Stomach (tissue), 9 donors: ENCODE data around the gene PTPRN. TPM values are rescaled to one million over a fixed set of nuclear protein-coding genes. Genes with fewer than 3 reads are reported as not detected.
A peak's percentile ranks its signal among the peaks of the same experiment; 100 is the strongest.

Source experiments
- DNase-seq, 2 donors: peaks; one replicate each; pipeline versions ENCODE4 v3.0.0 to v3.0.0-alpha.2; 2013 to 2019
- H3K27ac ChIP-seq, 5 donors: fragments of 200-600 bp in 4 of 5; sonication (generic) in 4 of 5; one replicate each; pipeline ENCODE4 v1.5.1; 2013 to 2019; ENCODE audit warnings: mild to moderate bottlenecking in 1 of 5, moderate library complexity in 1 of 5
- H3K27me3 ChIP-seq, 3 donors: fragments of 200-600 bp; sonication (generic); one replicate each; pipeline ENCODE4 v1.5.1; 2017 to 2019; ENCODE audit warnings: mixed run types in 1 of 3
- H3K36me3 ChIP-seq, 4 donors: fragments of 200-600 bp; sonication (generic); 1 replicate in 3 of 4; 2 replicates in 1 of 4; pipeline ENCODE4 v1.5.1; 2016 to 2019
- H3K4me1 ChIP-seq, 4 donors: fragments of 200-600 bp; sonication (generic); one replicate each; pipeline ENCODE4 v1.5.1; 2016 to 2019
- H3K4me3 ChIP-seq, 4 donors: fragments of 200-600 bp; sonication (generic) in 3 of 4; one replicate each; pipeline ENCODE4 v1.5.1; 2016 to 2019; ENCODE audit warnings: mild to moderate bottlenecking in 1 of 4
- H3K9me3 ChIP-seq, 4 donors: fragments of 200-600 bp; sonication (generic); one replicate each; pipeline ENCODE4 v1.5.1; 2016 to 2019
- CTCF ChIP-seq, 7 experiments: fragments of 450-650 bp in 4 of 7; fragments of 200-600 bp in 3 of 7; sonication (generic) in 3 of 7; IDR thresholded peaks; one replicate each; pipeline ENCODE4 v1.5.1; 2016 to 2019; ENCODE audit warnings: antibody characterized with exemption in 7 of 7, control low read depth in 2 of 7, mild to moderate bottlenecking in 1 of 7
- EP300 ChIP-seq: sonication (generic); formaldehyde crosslinking; IDR thresholded peaks from one replicate; pipeline ENCODE4 v1.6.1; 2017; ENCODE audit warnings: antibody characterized with exemption
- POLR2A ChIP-seq, 4 donors: fragments of 450-650 bp; IDR thresholded peaks; one replicate each; pipeline ENCODE4 v1.6.1; 2016; ENCODE audit warnings: antibody characterized with exemption in 4 of 4, control low read depth in 2 of 4, mild to moderate bottlenecking in 1 of 4, moderate library complexity in 1 of 4
- POLR2AphosphoS5 ChIP-seq, 3 donors: sonication (generic); formaldehyde crosslinking; IDR thresholded peaks; one replicate each; pipeline ENCODE4 v1.6.1; 2016; ENCODE audit warnings: antibody characterized with exemption in 3 of 3
- WGBS, 5 donors: extraction: QIAGEN DNeasy Blood & Tissue Kit in 3 of 5; methylation state at CpG; one replicate each; pipeline versions ENCODE4 v1.1.5 to v1.1.7; 2013 to 2018; 5-methylcytosine and 5-hydroxymethylcytosine counted together
- intact Hi-C: fragments of 100-400 bp; cut with DNase I; formaldehyde crosslinking; loops from one replicate; pipeline ENCODE4 v1.15.1; 2023; ENCODE audit warnings: low total_unique reads
- polyA plus RNA-seq, 3 donors: library from polyadenylated mRNA; stranded (reverse); fragments of 200-250 nt; gene quantifications; one replicate each; pipeline ENCODE4 v1.2.3, GENCODE V29; 2013
- total RNA-seq, 5 donors: library from RNA; depleted of rRNA; stranded (reverse); fragments of >200 nt; gene quantifications; one replicate each; pipeline versions ENCODE4 v1.1.0 to v1.2.3, GENCODE V29; 2014 to 2016
- donor health status: healthy with polysubstance abuse.
- donor health status: Bipolar disorder and iron deficiency.
- donor health status: healthy.

Gene PTPRN
- total and polyA plus RNA-seq, 8 donors, result 1.1 to 11.3 (median 3.6) TPM; not detected in 1

GRCh38 chr2:219299372-219299760 is 9.8 kb downstream of the PTPRN start:
- DNase-seq, result no peak
- 77 to 95% (median 84%) methylated on average over 3 to 6 of the region's 6 CpGs for WGBS, 5 donors
- Histone ChIP-seq H3K4me1 (peaks cover 1 to 17% (median 12%) of the 10 kb centered on the region in 4 donors), H3K27ac (no peak overlapping the region), H3K36me3 (no peaks in the 10 kb centered on the region), H3K27me3 (peaks cover 0 to 49% (median 18%) of the 10 kb centered on the region in 3 donors), H3K9me3 (no peaks in the 10 kb centered on the region), H3K4me3 (no peak overlapping the region)
- TF ChIP-seq CTCF (IDR thresholded peaks at IDR 0.05) (no peak), POLR2A (IDR thresholded peaks at IDR 0.05) (no peak), POLR2AphosphoS5 (IDR thresholded peaks at IDR 0.05) (no peak), EP300 (no peak)
- intact Hi-C loops, result no loop called here

GRCh38 chr2:219298759-219299371 is 10.3 kb downstream of the PTPRN start:
- Histone ChIP-seq H3K4me1 (peaks cover 4 to 22% (median 17%) of the 10 kb centered on the region in 4 donors), H3K4me3 (no peak overlapping the region), H3K27me3 (peaks cover 0 to 46% (median 18%) of the 10 kb centered on the region in 3 donors), H3K9me3 (no peaks in the 10 kb centered on the region), H3K27ac (no peak overlapping the region), H3K36me3 (no peaks in the 10 kb centered on the region)
- DNase-seq, result peak; percentile 91 to 95
- intact Hi-C loops, result no loop called here
- 19 to 42% (median 22%) methylated on average over 6 to 15 of the region's 15 CpGs for WGBS, 5 donors
- peak in 2 of 3 donors; percentile 38 to 69 for TF ChIP-seq POLR2AphosphoS5 (IDR thresholded peaks at IDR 0.05)
- TF ChIP-seq POLR2A (IDR thresholded peaks at IDR 0.05), result no peak
- no peak for TF ChIP-seq EP300
- peak in 6 of 7 experiments; percentile 84 to 100 (median 98) for TF ChIP-seq CTCF (IDR thresholded peaks at IDR 0.05)

GRCh38 chr2:219297766-219298456 is 11.3 kb downstream of the PTPRN start:
- Histone ChIP-seq H3K4me3 (no peak overlapping the region), H3K4me1 (peaks cover 4 to 24% (median 19%) of the 10 kb centered on the region in 4 donors), H3K27ac (no peak overlapping the region), H3K27me3 (peaks cover 0 to 37% (median 18%) of the 10 kb centered on the region in 3 donors), H3K36me3 (no peaks in the 10 kb centered on the region), H3K9me3 (no peaks in the 10 kb centered on the region)
- intact Hi-C loops, result no loop called here
- no peak for DNase-seq
- no peak for TF ChIP-seq EP300
- 77 to 86% (median 82%) methylated on average over 11 to 14 of the region's 14 CpGs for WGBS, 5 donors

GRCh38 chr2:219296631-219297391 is 12.4 kb downstream of the PTPRN start:
- DNase-seq, result peak in 1 of 2 donors; percentile 5
- Histone ChIP-seq H3K27me3 (peaks cover 0 to 26% (median 8%) of the 10 kb centered on the region in 3 donors), H3K36me3 (no peaks in the 10 kb centered on the region), H3K9me3 (no peaks in the 10 kb centered on the region), H3K27ac (no peak overlapping the region), H3K4me3 (no peak overlapping the region), H3K4me1 (peaks cover 4 to 24% (median 19%) of the 10 kb centered on the region in 4 donors)
- TF ChIP-seq POLR2AphosphoS5 (IDR thresholded peaks at IDR 0.05) (no peak), POLR2A (IDR thresholded peaks at IDR 0.05) (no peak), CTCF (IDR thresholded peaks at IDR 0.05) (no peak), EP300 (no peak)
- intact Hi-C loops, result no loop called here
- WGBS, 5 donors, result 83 to 95% (median 86%) methylated on average over 12 to 25 of the region's 25 CpGs
